ENCODE measurements around the gene C19orf53. TPM values are rescaled to one million over a fixed set of nuclear protein-coding genes. Genes with fewer than 3 reads are reported as not detected.

The C19orf53 gene
- polyA plus RNA-seq, 3 donors, result 125 to 156 (median 132) TPM

- Histone ChIP-seq H3K36me3 (replicated peaks in 1 of 2; ENCODE audit: control insufficient read depth in 1 of 2, insufficient read depth in 2 of 2, low read length in 2 of 2) (peaks cover 35 to 46% of the 10 kb centered on the region in 2 donors), H3K79me2 (ENCODE audit: insufficient read depth, low read length) (no peaks in the 10 kb centered on the region), H4K20me1 (ENCODE audit: insufficient read depth, low read length) (peaks cover 9% of the 10 kb centered on the region), H3K9me3 (replicated peaks in 1 of 2; ENCODE audit: control insufficient read depth in 1 of 2, insufficient read depth in 1 of 2, low read length in 2 of 2) (no peaks in the 10 kb centered on the region), H3K4me3 (replicated peaks in 1 of 3; ENCODE audit: low read depth in 2 of 3, low read length in 3 of 3) (no peak overlapping the region), H3K27ac (ENCODE audit: low read depth in 1 of 2, low read length in 2 of 2) (no peak overlapping the region), H3K4me1 (ENCODE audit: control insufficient read depth in 1 of 2, insufficient read depth in 2 of 2, low read length in 2 of 2) (peaks cover 16 to 20% of the 10 kb centered on the region in 2 donors), H3K9ac (ENCODE audit: insufficient read depth, low read length, poor library complexity, severe bottlenecking) (no peak overlapping the region), H2AFZ (ENCODE audit: insufficient read depth, low read depth, low read length, poor library complexity, severe bottlenecking) (no peak overlapping the region), H3K4me2 (replicated peaks; ENCODE audit: extremely low read depth, low read length, poor library complexity, severe bottlenecking) (no peak overlapping the region), H3K27me3 (ENCODE audit: control insufficient read depth in 2 of 2, insufficient read depth in 2 of 2, low read length in 2 of 2) (no peaks in the 10 kb centered on the region)
- peaks cover 17% of the 10 kb centered on the region for H3K4me1 Mint-ChIP-seq
- no peaks in the 10 kb centered on the region for H3K9me3 Mint-ChIP-seq
- no peak for TF ChIP-seq CTCF (IDR thresholded peaks at IDR 0.05)
- H3K27me3 Mint-ChIP-seq (ENCODE audit: low read depth in 3 of 3), result no peaks in the 10 kb centered on the region
- H3K36me3 Mint-ChIP-seq, result peaks cover 31 to 53% of the 10 kb centered on the region in 2 donors
- H3K4me3 Mint-ChIP-seq, result no peak overlapping the region
- no peak for DNase-seq
- WGBS (ENCODE audit: insufficient coverage), result 100% methylated on average over 2 of the region's 3 CpGs
- intact Hi-C loops (cut with micrococcal nuclease), result no loop called here
- peak overlapping the region in 1 of 7 donors; percentile 31 for H3K27ac Mint-ChIP-seq
Observed at GRCh38 chr19:13766095-13766481, 8.2 kb upstream of the C19orf53 start.

- Histone ChIP-seq H3K4me3 (replicated peaks in 1 of 3; ENCODE audit: low read depth in 2 of 3, low read length in 3 of 3) (no peak overlapping the region), H2AFZ (ENCODE audit: insufficient read depth, low read depth, low read length, poor library complexity, severe bottlenecking) (no peak overlapping the region), H3K79me2 (ENCODE audit: insufficient read depth, low read length) (no peaks in the 10 kb centered on the region), H3K27me3 (ENCODE audit: control insufficient read depth in 2 of 2, insufficient read depth in 2 of 2, low read length in 2 of 2) (no peaks in the 10 kb centered on the region), H3K36me3 (replicated peaks in 1 of 2; ENCODE audit: control insufficient read depth in 1 of 2, insufficient read depth in 2 of 2, low read length in 2 of 2) (peaks cover 21 to 36% of the 10 kb centered on the region in 2 donors), H3K4me2 (replicated peaks; ENCODE audit: extremely low read depth, low read length, poor library complexity, severe bottlenecking) (no peak overlapping the region), H3K4me1 (ENCODE audit: control insufficient read depth in 1 of 2, insufficient read depth in 2 of 2, low read length in 2 of 2) (peaks cover 16 to 19% of the 10 kb centered on the region in 2 donors), H3K9ac (ENCODE audit: insufficient read depth, low read length, poor library complexity, severe bottlenecking) (no peak overlapping the region), H3K9me3 (replicated peaks in 1 of 2; ENCODE audit: control insufficient read depth in 1 of 2, insufficient read depth in 1 of 2, low read length in 2 of 2) (no peaks in the 10 kb centered on the region), H3K27ac (ENCODE audit: low read depth in 1 of 2, low read length in 2 of 2) (no peak overlapping the region), H4K20me1 (ENCODE audit: insufficient read depth, low read length) (peaks cover 9% of the 10 kb centered on the region)
- no peak for DNase-seq
- intact Hi-C loops (cut with micrococcal nuclease), result no loop called here
- no peak for TF ChIP-seq CTCF (IDR thresholded peaks at IDR 0.05)
- Mint-ChIP-seq H3K36me3 (peaks cover 24 to 43% of the 10 kb centered on the region in 2 donors), H3K4me3 (no peak overlapping the region), H3K4me1 (peaks cover 16% of the 10 kb centered on the region), H3K9me3 (no peaks in the 10 kb centered on the region), H3K27me3 (ENCODE audit: low read depth in 3 of 3) (no peaks in the 10 kb centered on the region), H3K27ac (no peak overlapping the region)
- WGBS (ENCODE audit: insufficient coverage), result 96% methylated on average over 19 of the region's 19 CpGs
Observed at GRCh38 chr19:13768510-13768909, 5.7 kb upstream of the C19orf53 start.
